Kidney epithelial cell (primary cell): ENCODE data around the gene PAPPA. TPM values are rescaled to one million over a fixed set of nuclear protein-coding genes. Genes with fewer than 3 reads are reported as not detected.

Experiments used
- DNase-seq: peaks from one replicate; pipeline ENCODE4 v3.0.0-alpha.2; 2010; ENCODE audit warnings: low read depth
- H3K27me3 ChIP-seq: 2 replicates; pipeline ENCODE4 v1.6.0; 2011; ENCODE audit warnings: low read length; ENCODE audit not compliant: control insufficient read depth, insufficient read depth
- H3K36me3 ChIP-seq: 2 replicates; pipeline ENCODE4 v1.5.1; 2011; ENCODE audit warnings: low read length; ENCODE audit not compliant: control insufficient read depth, insufficient read depth
- H3K4me3 ChIP-seq: 2 replicates; pipeline ENCODE4 v1.5.1; 2011; ENCODE audit warnings: low read depth, mild to moderate bottlenecking, control low read depth, low read length
- total RNA-seq: library from RNA; depleted of rRNA; stranded (reverse); fragments of >200 nt; gene quantifications from 2 replicates; pipeline ENCODE4 v1.2.3, GENCODE V29; 2015
- TF ChIP-seq, protein P1 (sequence below): IDR thresholded peaks from 2 replicates; pipeline ENCODE4 v1.5.1; 2011; ENCODE audit warnings: mild to moderate bottlenecking, moderate library complexity, low read length, control low read depth, inconsistent platforms; ENCODE audit not compliant: insufficient read depth, poor library complexity, severe bottlenecking

PAPPA gene
- total RNA-seq, 1 donor from 2014 or later, result 15.4 TPM

DNA sequence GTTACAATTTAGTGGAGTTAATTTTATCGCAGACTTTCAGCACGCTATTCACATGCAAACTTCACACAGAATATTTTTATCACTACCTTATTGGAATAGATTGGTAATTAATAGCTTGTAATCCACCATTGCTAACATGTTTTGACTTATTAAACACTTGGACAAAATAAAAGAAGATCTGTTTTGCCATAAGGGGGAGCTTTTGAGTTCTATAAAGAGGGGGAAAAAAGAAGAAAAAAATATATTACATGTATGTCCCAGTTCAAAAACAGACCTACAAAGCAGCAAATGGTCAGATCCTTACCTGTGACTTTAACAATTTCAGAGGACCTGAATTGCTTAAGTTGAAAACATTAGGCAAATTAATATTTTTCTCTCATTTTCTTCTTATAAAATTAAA lies 1.2 kb upstream of the PAPPA start:
- TF ChIP-seq, protein P1, sequence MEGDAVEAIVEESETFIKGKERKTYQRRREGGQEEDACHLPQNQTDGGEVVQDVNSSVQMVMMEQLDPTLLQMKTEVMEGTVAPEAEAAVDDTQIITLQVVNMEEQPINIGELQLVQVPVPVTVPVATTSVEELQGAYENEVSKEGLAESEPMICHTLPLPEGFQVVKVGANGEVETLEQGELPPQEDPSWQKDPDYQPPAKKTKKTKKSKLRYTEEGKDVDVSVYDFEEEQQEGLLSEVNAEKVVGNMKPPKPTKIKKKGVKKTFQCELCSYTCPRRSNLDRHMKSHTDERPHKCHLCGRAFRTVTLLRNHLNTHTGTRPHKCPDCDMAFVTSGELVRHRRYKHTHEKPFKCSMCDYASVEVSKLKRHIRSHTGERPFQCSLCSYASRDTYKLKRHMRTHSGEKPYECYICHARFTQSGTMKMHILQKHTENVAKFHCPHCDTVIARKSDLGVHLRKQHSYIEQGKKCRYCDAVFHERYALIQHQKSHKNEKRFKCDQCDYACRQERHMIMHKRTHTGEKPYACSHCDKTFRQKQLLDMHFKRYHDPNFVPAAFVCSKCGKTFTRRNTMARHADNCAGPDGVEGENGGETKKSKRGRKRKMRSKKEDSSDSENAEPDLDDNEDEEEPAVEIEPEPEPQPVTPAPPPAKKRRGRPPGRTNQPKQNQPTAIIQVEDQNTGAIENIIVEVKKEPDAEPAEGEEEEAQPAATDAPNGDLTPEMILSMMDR, result peak; percentile 35
- no peak for DNase-seq
- no peak overlapping the region for H3K4me3 ChIP-seq
- H3K27me3 ChIP-seq, result no peaks in the 10 kb centered on the region
- no peaks in the 10 kb centered on the region for H3K36me3 ChIP-seq

DNA sequence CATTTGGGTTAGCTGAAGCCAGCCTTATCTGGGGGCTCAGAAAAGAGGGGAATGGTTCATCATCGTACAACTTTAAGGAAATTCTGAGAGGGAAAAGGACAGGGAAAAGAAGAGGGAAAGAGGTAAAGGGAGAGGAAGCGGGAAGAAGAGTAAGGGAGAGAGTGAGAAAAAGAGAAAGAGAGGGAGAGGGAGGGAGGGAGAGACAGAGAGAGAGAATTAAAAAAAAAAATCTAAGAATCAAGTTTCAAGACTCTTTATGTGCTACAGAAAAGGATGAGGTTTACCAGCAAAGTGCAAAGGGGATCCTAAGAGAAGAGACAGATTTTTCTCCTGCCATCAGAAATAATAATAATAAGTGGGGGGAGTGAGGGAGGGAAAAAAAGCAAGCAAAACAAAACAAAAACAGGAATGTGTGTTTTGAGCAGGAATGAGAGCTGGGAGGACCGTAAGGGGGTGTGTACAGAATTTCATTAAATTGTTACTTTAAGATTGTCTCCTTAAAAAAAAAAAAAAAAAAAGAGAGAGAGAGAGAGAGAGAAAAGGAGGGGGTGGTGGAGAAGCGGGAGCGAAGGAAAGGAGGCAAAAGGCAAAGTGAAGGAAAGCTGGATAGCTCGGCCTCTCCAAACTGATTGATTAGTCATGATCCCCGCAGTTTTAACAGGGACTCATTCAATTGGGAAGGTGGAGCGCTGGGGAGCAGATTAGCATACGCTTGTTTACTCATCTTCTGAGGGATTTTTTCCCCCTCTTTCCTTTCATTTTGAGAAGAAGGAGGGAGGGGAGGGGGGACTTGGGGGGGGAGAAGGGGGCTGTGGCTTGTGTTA lies 438 bp upstream of the PAPPA start:
- TF ChIP-seq, protein P1, result no peak
- Histone ChIP-seq H3K27me3 (no peaks in the 10 kb centered on the region), H3K36me3 (no peaks in the 10 kb centered on the region), H3K4me3 (no peak overlapping the region)
- no peak for DNase-seq

DNA sequence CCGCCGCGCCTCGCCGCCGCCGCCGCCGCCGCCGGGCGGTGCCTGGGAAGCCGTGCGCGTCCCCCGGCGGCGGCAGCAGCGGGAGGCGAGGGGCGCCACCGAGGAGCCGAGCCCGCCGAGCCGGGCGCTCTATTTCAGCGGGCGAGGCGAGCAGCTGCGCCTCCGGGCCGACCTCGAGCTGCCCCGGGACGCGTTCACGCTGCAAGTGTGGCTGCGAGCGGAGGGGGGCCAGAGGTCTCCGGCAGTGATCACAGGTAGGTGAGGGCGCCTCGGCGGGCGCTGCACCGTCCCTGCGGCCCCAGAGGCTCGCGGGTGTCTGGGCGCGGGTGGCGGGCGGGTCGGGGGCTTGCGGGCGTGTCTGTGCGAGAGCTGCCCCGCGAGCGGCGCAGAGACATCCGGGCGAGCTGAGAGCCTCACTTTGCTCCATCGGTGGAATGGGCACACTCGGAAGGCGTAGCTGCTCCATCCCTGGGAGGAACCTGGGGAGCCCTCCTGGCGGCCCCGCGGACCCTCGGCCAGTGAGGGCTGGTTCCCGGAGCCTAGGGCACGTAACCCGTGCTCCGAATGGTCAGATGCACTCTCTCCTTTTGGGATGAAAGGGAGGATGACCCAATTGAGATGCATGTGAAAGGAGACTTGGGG lies 864 bp downstream of the PAPPA start:
- no peaks in the 10 kb centered on the region for H3K36me3 ChIP-seq
- no peak for DNase-seq
- H3K27me3 ChIP-seq, result no peaks in the 10 kb centered on the region
- TF ChIP-seq, protein P1, result no peak
- peak overlapping the region; percentile 57 for H3K4me3 ChIP-seq

DNA sequence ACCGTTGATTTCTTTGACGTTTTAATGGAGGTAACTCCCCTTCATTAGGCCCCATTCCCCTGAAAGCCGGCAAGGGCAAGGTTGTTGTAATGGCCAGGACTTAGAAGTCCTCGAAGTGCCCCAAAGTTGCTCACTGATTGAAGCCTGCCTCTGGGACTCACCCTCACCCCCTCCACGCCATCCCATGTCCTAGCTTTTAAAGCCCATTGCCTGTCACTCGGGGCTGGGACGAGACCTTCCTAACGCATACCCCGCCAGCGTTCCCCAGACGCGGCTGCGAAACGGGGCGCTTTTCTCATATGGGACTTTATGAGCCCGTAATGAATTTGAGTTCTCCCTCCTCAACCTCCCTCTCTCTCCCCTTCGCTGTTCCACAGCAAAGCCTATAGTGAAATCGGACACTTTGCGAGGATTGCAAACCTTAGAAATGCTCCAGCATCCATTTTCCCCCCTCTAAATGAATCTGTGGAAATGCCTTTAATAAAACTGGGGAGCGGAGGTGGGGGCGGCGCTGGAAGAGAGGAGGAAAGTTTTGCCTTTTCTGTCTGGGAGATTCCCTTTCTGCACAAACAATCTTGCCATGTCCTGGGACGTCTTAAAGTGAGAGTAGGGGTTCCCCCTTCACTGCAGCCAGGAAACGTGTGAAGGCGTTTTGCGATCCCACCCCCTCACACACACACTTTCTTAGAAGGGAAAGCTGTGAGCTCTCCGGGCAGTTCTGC lies 1.5 kb downstream of the PAPPA start:
- peak overlapping the region; percentile 57 for H3K4me3 ChIP-seq
- DNase-seq, result no peak
- H3K27me3 ChIP-seq, result no peaks in the 10 kb centered on the region
- TF ChIP-seq, protein P1, result no peak
- no peaks in the 10 kb centered on the region for H3K36me3 ChIP-seq

DNA sequence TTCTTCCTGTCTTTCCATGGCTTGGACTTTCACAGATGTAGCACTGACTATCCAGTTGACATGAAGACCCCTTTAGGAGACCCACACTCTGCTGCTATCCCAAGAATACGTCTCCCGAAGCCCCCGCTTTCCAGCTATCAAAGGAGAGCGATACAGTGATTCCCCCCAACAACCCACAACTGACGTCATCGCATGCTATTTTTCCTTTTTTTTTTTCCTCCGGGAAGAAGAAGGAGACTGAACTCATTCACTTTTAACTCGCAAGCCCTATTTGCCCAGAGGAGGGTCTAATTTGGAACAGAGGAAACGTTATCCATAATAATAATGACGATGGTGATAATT lies 2.1 kb downstream of the PAPPA start:
- DNase-seq, result no peak
- Histone ChIP-seq H3K36me3 (no peaks in the 10 kb centered on the region), H3K27me3 (no peaks in the 10 kb centered on the region), H3K4me3 (peak overlapping the region; percentile 57)
- TF ChIP-seq, protein P1, result no peak
